Sigmoid colon (tissue), 4 donors: ENCODE measurements around the gene RBP4.

ENCODE experiments used
- EP300 ChIP-seq, 4 donors: sonication (generic); formaldehyde crosslinking; IDR thresholded peaks; one replicate each; pipeline ENCODE4 v1.6.1; 2017; ENCODE audit warnings: antibody characterized with exemption in 4 of 4
- POLR2A ChIP-seq, 2 donors: fragments of 450-650 bp; IDR thresholded peaks; one replicate each; pipeline ENCODE4 v1.6.1; 2016; ENCODE audit warnings: antibody characterized with exemption in 2 of 2, mild to moderate bottlenecking in 2 of 2, moderate library complexity in 2 of 2
- POLR2AphosphoS5 ChIP-seq, 4 donors: sonication (generic); formaldehyde crosslinking; IDR thresholded peaks; one replicate each; pipeline ENCODE4 v1.6.1; 2017; ENCODE audit warnings: antibody characterized with exemption in 4 of 4
- TF ChIP-seq, protein P1 (sequence below), 4 experiments: fragments of 450-650 bp in 3 of 4; fragments of 200-600 bp in 1 of 4; IDR thresholded peaks; one replicate each; pipeline ENCODE4 v1.5.1; 2016 to 2019; ENCODE audit warnings: antibody characterized with exemption in 4 of 4, mild to moderate bottlenecking in 3 of 4, moderate library complexity in 2 of 4

DNA sequence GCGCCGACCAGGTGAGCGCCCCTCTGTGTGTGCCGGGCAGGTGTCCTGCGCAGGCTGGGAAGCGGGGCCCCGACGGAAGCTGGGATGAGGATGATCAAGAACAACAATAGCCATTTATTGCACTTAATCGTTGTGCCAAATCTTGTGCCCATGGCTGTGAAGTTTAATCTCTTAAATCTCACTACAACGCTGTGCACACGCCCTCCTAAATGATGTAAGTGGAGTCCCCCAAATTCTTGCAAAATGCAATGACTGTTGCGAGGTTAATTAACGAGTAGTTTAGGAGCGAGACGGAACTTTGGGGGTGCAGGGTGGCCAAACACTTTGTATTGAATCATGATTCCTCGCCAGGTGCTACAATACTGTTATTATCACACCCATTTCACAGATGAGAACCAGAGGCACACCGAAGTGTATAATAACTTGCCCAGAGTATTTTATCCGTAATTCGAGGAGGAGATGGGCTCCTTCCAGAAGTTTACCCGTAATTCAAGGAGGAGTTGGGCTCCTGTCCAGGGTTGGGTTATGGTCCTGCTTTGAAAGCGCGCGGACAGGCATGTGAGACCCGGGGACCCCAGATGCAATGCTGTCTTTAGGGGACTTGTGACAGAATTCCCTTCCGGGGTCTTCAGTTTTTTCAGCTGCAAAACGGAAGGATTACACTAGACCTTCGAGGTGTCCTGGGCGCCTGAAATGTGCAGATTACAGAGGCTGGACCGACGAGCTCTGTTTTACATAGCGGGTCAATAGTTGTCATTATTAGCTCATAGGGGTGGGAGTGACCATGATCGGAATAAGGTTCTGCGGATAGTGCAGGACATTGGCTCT lies 33.5 kb downstream of the RBP4 start:
- TF ChIP-seq POLR2AphosphoS5 (IDR thresholded peaks at IDR 0.05) (no peak), EP300 (IDR thresholded peaks at IDR 0.05) (no peak), POLR2A (IDR thresholded peaks at IDR 0.05) (no peak)
- TF ChIP-seq, protein P1, sequence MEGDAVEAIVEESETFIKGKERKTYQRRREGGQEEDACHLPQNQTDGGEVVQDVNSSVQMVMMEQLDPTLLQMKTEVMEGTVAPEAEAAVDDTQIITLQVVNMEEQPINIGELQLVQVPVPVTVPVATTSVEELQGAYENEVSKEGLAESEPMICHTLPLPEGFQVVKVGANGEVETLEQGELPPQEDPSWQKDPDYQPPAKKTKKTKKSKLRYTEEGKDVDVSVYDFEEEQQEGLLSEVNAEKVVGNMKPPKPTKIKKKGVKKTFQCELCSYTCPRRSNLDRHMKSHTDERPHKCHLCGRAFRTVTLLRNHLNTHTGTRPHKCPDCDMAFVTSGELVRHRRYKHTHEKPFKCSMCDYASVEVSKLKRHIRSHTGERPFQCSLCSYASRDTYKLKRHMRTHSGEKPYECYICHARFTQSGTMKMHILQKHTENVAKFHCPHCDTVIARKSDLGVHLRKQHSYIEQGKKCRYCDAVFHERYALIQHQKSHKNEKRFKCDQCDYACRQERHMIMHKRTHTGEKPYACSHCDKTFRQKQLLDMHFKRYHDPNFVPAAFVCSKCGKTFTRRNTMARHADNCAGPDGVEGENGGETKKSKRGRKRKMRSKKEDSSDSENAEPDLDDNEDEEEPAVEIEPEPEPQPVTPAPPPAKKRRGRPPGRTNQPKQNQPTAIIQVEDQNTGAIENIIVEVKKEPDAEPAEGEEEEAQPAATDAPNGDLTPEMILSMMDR (IDR thresholded peaks at IDR 0.05) = no peak
